CD14-positive monocyte (primary cell): ENCODE results near the gene ORC1. TPM values are rescaled to one million over a fixed set of nuclear protein-coding genes. Genes with fewer than 3 reads are reported as not detected.

Experiments used
- DNase-seq, 3 donors: peaks; one replicate each; pipeline ENCODE4 v3.0.0-alpha.2; 2011 to 2022
- H2AFZ ChIP-seq: 2 replicates; pipeline ENCODE4 v1.6.0; 2012; ENCODE audit warnings: mild to moderate bottlenecking, low read depth, low read length, inconsistent platforms; ENCODE audit not compliant: insufficient read depth, poor library complexity, severe bottlenecking
- H3K27ac ChIP-seq, 2 donors: 1 replicate in 1 of 2; 2 replicates in 1 of 2; pipeline ENCODE4 v1.5.1; 2012 to 2013; ENCODE audit warnings: low read length in 2 of 2, control low read depth in 1 of 2, inconsistent platforms in 1 of 2, low read depth in 1 of 2, mild to moderate bottlenecking in 1 of 2
- H3K27me3 ChIP-seq, 2 donors: one replicate each; pipeline versions ENCODE4 v1.6.0 to v1.6.1; 2011 to 2013; ENCODE audit warnings: low read length in 2 of 2; ENCODE audit not compliant: control insufficient read depth in 2 of 2, insufficient read depth in 2 of 2
- H3K36me3 ChIP-seq, 2 donors: replicated peaks in 1 of 2; 1 replicate in 1 of 2; 2 replicates in 1 of 2; pipeline versions ENCODE4 v1.5.1 to v1.6.1; 2012 to 2013; ENCODE audit warnings: low read length in 2 of 2, control low read depth in 1 of 2, inconsistent platforms in 1 of 2, mild to moderate bottlenecking in 1 of 2; ENCODE audit not compliant: insufficient read depth in 2 of 2, control insufficient read depth in 1 of 2
- H3K4me1 ChIP-seq, 2 donors: 1 replicate in 1 of 2; 2 replicates in 1 of 2; pipeline versions ENCODE4 v1.5.1 to v1.6.1; 2012 to 2013; ENCODE audit warnings: low read length in 2 of 2, control low read depth in 1 of 2, inconsistent platforms in 1 of 2, mild to moderate bottlenecking in 1 of 2, moderate library complexity in 1 of 2; ENCODE audit not compliant: insufficient read depth in 2 of 2, control insufficient read depth in 1 of 2
- H3K4me2 ChIP-seq: replicated peaks from 2 replicates; pipeline ENCODE3; 2012; ENCODE audit warnings: low read length, moderate library complexity, mild to moderate bottlenecking; ENCODE audit not compliant: poor library complexity, severe bottlenecking; ENCODE audit errors: extremely low read depth
- H3K4me3 ChIP-seq, 3 experiments: fragments of 200-600 bp in 1 of 3; sonication (generic) in 1 of 3; replicated peaks in 1 of 3; 1 replicate in 2 of 3; 2 replicates in 1 of 3; pipeline ENCODE4 v1.5.1; 2011 to 2013; ENCODE audit warnings: low read length in 3 of 3, mild to moderate bottlenecking in 3 of 3, control low read depth in 2 of 3, low read depth in 2 of 3, inconsistent platforms in 1 of 3, moderate library complexity in 1 of 3
- H3K79me2 ChIP-seq: 2 replicates; pipeline ENCODE4 v1.6.0; 2012; ENCODE audit warnings: mild to moderate bottlenecking, control low read depth, inconsistent platforms, low read length, moderate library complexity; ENCODE audit not compliant: insufficient read depth
- H3K9ac ChIP-seq: 2 replicates; pipeline ENCODE4 v1.6.0; 2017; ENCODE audit warnings: low read length, mild to moderate bottlenecking; ENCODE audit not compliant: insufficient read depth, poor library complexity, severe bottlenecking
- H3K9me3 ChIP-seq, 2 donors: replicated peaks in 1 of 2; 1 replicate in 1 of 2; 2 replicates in 1 of 2; pipeline versions ENCODE4 v1.5.1 to v1.6.1; 2012 to 2013; ENCODE audit warnings: low read length in 2 of 2, control low read depth in 1 of 2; ENCODE audit not compliant: control insufficient read depth in 1 of 2, insufficient read depth in 1 of 2
- H4K20me1 ChIP-seq: 2 replicates; pipeline ENCODE4 v1.6.0; 2012; ENCODE audit warnings: mild to moderate bottlenecking, low read length, control low read depth, moderate library complexity; ENCODE audit not compliant: insufficient read depth
- H3K27ac Mint-ChIP-seq, 7 donors: one replicate each; pipeline ENCODE4 v1.8.0; 2020; ENCODE audit warnings: mild to moderate bottlenecking in 7 of 7, mixed read lengths in 7 of 7, moderate library complexity in 6 of 7, inconsistent platforms in 2 of 7
- H3K27me3 Mint-ChIP-seq, 3 donors: one replicate each; pipeline ENCODE4 v1.8.0; 2021 to 2022; ENCODE audit warnings: low read depth in 3 of 3, mild to moderate bottlenecking in 3 of 3, mixed read lengths in 3 of 3, moderate library complexity in 3 of 3, inconsistent platforms in 1 of 3
- H3K36me3 Mint-ChIP-seq, 2 donors: one replicate each; pipeline ENCODE4 v1.8.0; 2020; ENCODE audit warnings: mixed read lengths in 2 of 2, inconsistent platforms in 1 of 2, mild to moderate bottlenecking in 1 of 2
- H3K4me1 Mint-ChIP-seq: one replicate; pipeline ENCODE4 v1.8.0; 2020; ENCODE audit warnings: mild to moderate bottlenecking, mixed read lengths
- H3K4me3 Mint-ChIP-seq, 2 donors: one replicate each; pipeline ENCODE4 v1.8.0; 2020; ENCODE audit warnings: mild to moderate bottlenecking in 2 of 2, mixed read lengths in 2 of 2, moderate library complexity in 1 of 2
- H3K9me3 Mint-ChIP-seq, 7 donors: one replicate each; pipeline ENCODE4 v1.8.0; 2020 to 2022; ENCODE audit warnings: mixed read lengths in 7 of 7, mild to moderate bottlenecking in 6 of 7, moderate library complexity in 6 of 7, inconsistent platforms in 2 of 7
- CTCF ChIP-seq: fragments of 200-600 bp; IDR thresholded peaks from one replicate; pipeline ENCODE4 v1.8.0; 2022; ENCODE audit warnings: antibody characterized with exemption, mild to moderate bottlenecking
- WGBS: methylation state at CpG from one replicate; pipeline ENCODE4 v1.1.5; 2013; ENCODE audit warnings: missing lambda C conversion rate; ENCODE audit not compliant: insufficient coverage; 5-methylcytosine and 5-hydroxymethylcytosine counted together
- intact Hi-C, 2 donors: fragments of 100-400 bp; cut with micrococcal nuclease; formaldehyde crosslinking; loops; one replicate each; pipeline versions ENCODE4 v1.15.0 to v1.15.1; 2023
- polyA plus RNA-seq, 3 donors: library from polyadenylated mRNA; depleted of rRNA in 1 of 3; unstranded in 2 of 3; stranded (reverse) in 1 of 3; fragments of 300-500 nt in 2 of 3; fragments of >200 nt in 1 of 3; fragmentation: Illumina TruSeq in 2 of 3; gene quantifications; 1 replicate in 2 of 3; 2 replicates in 1 of 3; pipeline ENCODE4 v1.2.3, GENCODE V29; 2012 to 2021

Gene ORC1
- polyA plus RNA-seq, 3 donors = 0.12 to 0.27 TPM; not detected in 1

DNA sequence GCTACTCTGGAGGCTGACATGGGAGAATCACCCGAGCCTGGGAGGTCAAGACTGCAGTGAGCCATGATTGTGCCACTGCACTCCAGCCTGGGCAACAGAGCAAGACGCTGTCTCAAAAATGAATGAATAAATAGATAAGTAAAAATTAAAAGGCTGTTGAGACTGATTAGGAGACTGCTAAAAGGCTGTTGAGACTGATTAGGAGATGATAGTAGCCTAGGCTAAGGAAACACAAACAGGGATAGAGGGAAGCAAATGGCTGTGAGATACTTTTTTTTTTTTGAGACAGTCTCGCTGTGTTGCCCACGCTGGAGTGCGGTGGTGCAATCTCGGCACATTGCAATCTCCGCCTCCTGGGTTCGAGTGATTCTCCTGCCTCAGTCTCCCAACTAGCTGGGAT, 28.6 kb upstream of the ORC1 start:
- TF ChIP-seq CTCF = no peak
- Mint-ChIP-seq H3K27ac (peak overlapping the region in 1 of 7 donors; percentile 16), H3K27me3 (peaks cover 0 to 2% (median 2%) of the 10 kb centered on the region in 3 donors), H3K36me3 (peaks cover 59 to 66% of the 10 kb centered on the region in 2 donors), H3K9me3 (no peaks in the 10 kb centered on the region), H3K4me1 (no peaks in the 10 kb centered on the region), H3K4me3 (no peak overlapping the region)
- Histone ChIP-seq H3K27me3 (no peaks in the 10 kb centered on the region), H3K79me2 (no peaks in the 10 kb centered on the region), H3K4me1 (no peaks in the 10 kb centered on the region), H4K20me1 (no peaks in the 10 kb centered on the region), H2AFZ (no peak overlapping the region), H3K36me3 (peaks cover 31 to 74% of the 10 kb centered on the region in 2 donors), H3K27ac (no peak overlapping the region), H3K9ac (no peak overlapping the region), H3K4me3 (no peak overlapping the region), H3K9me3 (no peaks in the 10 kb centered on the region), H3K4me2 (no peak overlapping the region)
- intact Hi-C loops = no loop called here
- no peak for DNase-seq
- 94% methylated on average over 8 of the region's 8 CpGs for WGBS

- no peak for DNase-seq
- Mint-ChIP-seq H3K27ac (no peak overlapping the region), H3K27me3 (peaks cover 0 to 2% (median 0%) of the 10 kb centered on the region in 3 donors), H3K4me1 (peaks cover 14% of the 10 kb centered on the region), H3K36me3 (peaks cover 40 to 61% of the 10 kb centered on the region in 2 donors), H3K4me3 (no peak overlapping the region), H3K9me3 (no peaks in the 10 kb centered on the region)
- no CpG with 5 or more reads among the region's 1 CpG for WGBS
- TF ChIP-seq CTCF = no peak
- no peak overlapping the region for H3K27ac ChIP-seq
- H3K4me2 ChIP-seq = no peak overlapping the region
- no peak overlapping the region for H2AFZ ChIP-seq
- no peaks in the 10 kb centered on the region for H3K9me3 ChIP-seq
- intact Hi-C loops = no loop called here
- H3K9ac ChIP-seq = no peak overlapping the region
- no peaks in the 10 kb centered on the region for H3K79me2 ChIP-seq
- H4K20me1 ChIP-seq = peaks cover 7% of the 10 kb centered on the region
- H3K27me3 ChIP-seq = no peaks in the 10 kb centered on the region
- H3K36me3 ChIP-seq = peaks cover 17 to 61% of the 10 kb centered on the region in 2 donors
- H3K4me1 ChIP-seq = peaks cover 0 to 11% of the 10 kb centered on the region in 2 donors
- no peak overlapping the region for H3K4me3 ChIP-seq
Measured at GRCh38 chr1:52427152-52427551, 22.9 kb upstream of the ORC1 start.
